ENCODE results near the gene P2RY14. TPM values are rescaled to one million over a fixed set of nuclear protein-coding genes. Genes with fewer than 3 reads are reported as not detected.

P2RY14 gene
- total and polyA plus RNA-seq, 5 donors from 2014 or later, result 0.28 to 1.2 (median 0.91) TPM; not detected in 1

DNA sequence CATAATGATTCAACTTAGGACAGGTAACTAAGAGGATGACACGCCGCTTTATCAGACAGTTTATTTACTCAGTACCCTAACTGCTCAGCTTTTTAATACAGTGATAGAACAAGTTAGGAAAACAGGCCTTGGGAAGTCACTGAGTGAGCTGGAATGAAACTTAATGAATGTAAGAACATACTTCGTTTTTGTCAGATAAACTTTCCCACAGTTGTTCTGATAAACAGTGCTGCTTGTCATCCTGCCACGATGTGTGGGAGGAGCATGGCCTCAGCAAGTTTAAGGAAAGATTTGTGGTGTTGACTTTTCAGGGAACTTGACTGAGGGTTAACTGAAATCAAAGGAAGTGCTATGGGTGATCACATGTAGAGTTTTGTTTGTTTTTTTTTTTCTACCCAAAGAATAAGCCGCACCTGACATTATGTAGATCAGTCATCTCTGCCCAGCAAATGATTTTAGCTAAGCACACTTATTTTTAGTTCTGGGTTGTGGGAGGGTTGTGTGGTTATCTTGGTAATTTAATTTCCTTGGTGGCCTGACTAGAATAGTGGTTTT is 5.6 kb upstream of the P2RY14 start:
- Histone ChIP-seq H3K36me3 (ENCODE audit: control insufficient read depth, insufficient read depth, low read length) (no peaks in the 10 kb centered on the region), H3K4me1 (ENCODE audit: control insufficient read depth, insufficient read depth, low read length, poor library complexity, severe bottlenecking) (no peaks in the 10 kb centered on the region), H3K27me3 (ENCODE audit: control insufficient read depth, insufficient read depth, low read length) (peaks cover 2% of the 10 kb centered on the region), H3K9me3 (ENCODE audit: control insufficient read depth in 2 of 2, low read length in 2 of 2) (no peaks in the 10 kb centered on the region), H3K27ac (ENCODE audit: insufficient read depth, low read length, poor library complexity, severe bottlenecking) (no peak overlapping the region), H3K4me3 (ENCODE audit: low read depth, low read length) (no peak overlapping the region)
- ATAC-seq (ENCODE audit: low read depth in 2 of 2) (no peak), DNase-seq (peak in 1 of 3 donors; percentile 53)
- H3K36me3 Mint-ChIP-seq, result no peaks in the 10 kb centered on the region
- no peak overlapping the region for H3K4me3 Mint-ChIP-seq
- peak overlapping the region in 1 of 3 donors; percentile 58 for H3K27ac Mint-ChIP-seq
- no peaks in the 10 kb centered on the region for H3K9me3 Mint-ChIP-seq
- peaks cover 14% of the 10 kb centered on the region for H3K27me3 Mint-ChIP-seq
- H3K4me1 Mint-ChIP-seq, result peaks cover 0 to under 1% (median 0%) of the 10 kb centered on the region in 4 donors

DNA sequence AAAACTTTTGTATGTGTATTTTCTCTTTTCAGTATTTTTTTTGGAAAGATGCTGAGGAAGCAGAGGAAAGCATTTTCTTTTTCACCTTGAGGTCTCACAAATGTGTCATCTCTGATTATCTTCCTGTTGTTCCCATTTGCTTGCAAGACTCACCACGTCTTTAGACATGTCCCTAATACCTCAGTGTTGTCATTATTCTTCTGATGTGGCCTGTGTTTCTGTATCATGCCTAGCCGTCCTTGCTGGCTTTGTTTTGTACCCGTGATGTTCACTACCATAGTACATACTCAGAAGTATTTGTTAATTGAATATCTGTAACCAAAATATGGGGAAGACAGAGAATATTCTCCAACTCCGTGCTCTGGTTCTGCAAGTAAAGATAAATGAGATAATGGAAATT is 5.0 kb upstream of the P2RY14 start:
- no peak overlapping the region for H3K27ac ChIP-seq (ENCODE audit: insufficient read depth, low read length, poor library complexity, severe bottlenecking)
- H3K27me3 ChIP-seq (ENCODE audit: control insufficient read depth, insufficient read depth, low read length), result peaks cover 2% of the 10 kb centered on the region
- H3K27ac Mint-ChIP-seq, result no peak overlapping the region
- DNase-seq, result no peak
- no peaks in the 10 kb centered on the region for H3K9me3 ChIP-seq (ENCODE audit: control insufficient read depth in 2 of 2, low read length in 2 of 2)
- no peaks in the 10 kb centered on the region for H3K36me3 Mint-ChIP-seq
- no peak overlapping the region for H3K4me3 ChIP-seq (ENCODE audit: low read depth, low read length)
- no peak overlapping the region for H3K4me3 Mint-ChIP-seq
- H3K36me3 ChIP-seq (ENCODE audit: control insufficient read depth, insufficient read depth, low read length), result no peaks in the 10 kb centered on the region
- no peak for ATAC-seq (ENCODE audit: low read depth in 2 of 2)
- no peaks in the 10 kb centered on the region for H3K4me1 ChIP-seq (ENCODE audit: control insufficient read depth, insufficient read depth, low read length, poor library complexity, severe bottlenecking)
- H3K9me3 Mint-ChIP-seq, result no peaks in the 10 kb centered on the region
- H3K4me1 Mint-ChIP-seq, result peaks cover 0 to 5% (median 1%) of the 10 kb centered on the region in 4 donors
- H3K27me3 Mint-ChIP-seq, result peaks cover 10% of the 10 kb centered on the region

DNA sequence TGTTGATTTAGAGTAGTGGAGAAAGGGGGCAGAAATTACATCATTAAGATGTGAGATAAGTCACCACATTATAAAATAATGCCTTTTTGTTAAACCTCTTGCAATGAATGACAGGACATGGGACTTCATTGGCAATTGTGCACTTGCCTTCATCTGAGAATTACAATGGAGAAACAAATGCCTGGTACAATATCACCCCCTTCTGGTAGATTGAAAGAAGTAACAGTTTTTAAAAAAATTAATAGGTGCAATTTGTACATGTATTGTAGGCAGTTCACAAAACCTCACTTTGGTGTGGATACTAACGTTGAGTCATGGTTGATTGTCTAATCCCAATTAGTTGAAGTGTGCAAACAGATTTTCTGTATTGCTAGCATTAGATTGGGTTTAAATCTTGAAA is 4.6 kb upstream of the P2RY14 start:
- H3K27me3 ChIP-seq (ENCODE audit: control insufficient read depth, insufficient read depth, low read length), result peaks cover 2% of the 10 kb centered on the region
- H3K27ac ChIP-seq (ENCODE audit: insufficient read depth, low read length, poor library complexity, severe bottlenecking), result no peak overlapping the region

DNA sequence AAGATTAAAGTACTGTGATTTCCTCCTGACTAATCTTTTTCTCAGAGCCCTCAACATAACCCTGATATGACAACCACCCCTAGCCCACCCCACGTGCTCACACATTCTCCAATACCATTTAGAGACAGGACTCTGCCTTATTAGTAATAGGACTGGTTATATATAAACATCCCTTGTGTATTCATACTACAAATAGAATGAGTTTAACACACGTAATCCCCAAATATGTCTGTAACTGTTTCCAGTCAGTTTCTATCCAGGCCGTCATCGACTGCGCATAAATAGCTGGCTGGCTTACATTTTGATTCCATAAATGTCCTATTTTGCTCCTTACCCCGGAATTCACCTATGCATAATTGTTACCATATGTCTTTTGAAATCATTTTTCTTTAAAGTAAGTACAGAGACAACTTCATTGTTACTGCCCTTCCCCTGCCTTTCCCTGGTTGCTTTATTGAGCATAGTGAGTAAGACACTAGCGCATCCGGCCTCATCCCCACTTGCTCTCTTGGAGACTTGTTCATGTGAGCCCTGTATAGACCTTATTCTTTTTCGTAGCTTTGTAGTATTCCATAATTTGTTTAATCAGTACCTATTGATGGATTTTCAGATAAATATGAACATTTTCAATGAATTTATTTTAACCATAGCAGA is 3.5 kb upstream of the P2RY14 start:
- Mint-ChIP-seq H3K9me3 (no peaks in the 10 kb centered on the region), H3K27me3 (peaks cover 6% of the 10 kb centered on the region), H3K27ac (no peak overlapping the region), H3K36me3 (no peaks in the 10 kb centered on the region), H3K4me1 (peaks cover 0 to 10% (median 3%) of the 10 kb centered on the region in 4 donors), H3K4me3 (no peak overlapping the region)
- Histone ChIP-seq H3K27me3 (ENCODE audit: control insufficient read depth, insufficient read depth, low read length) (peaks cover 2% of the 10 kb centered on the region), H3K4me3 (ENCODE audit: low read depth, low read length) (no peak overlapping the region), H3K27ac (ENCODE audit: insufficient read depth, low read length, poor library complexity, severe bottlenecking) (no peak overlapping the region), H3K36me3 (ENCODE audit: control insufficient read depth, insufficient read depth, low read length) (no peaks in the 10 kb centered on the region), H3K4me1 (ENCODE audit: control insufficient read depth, insufficient read depth, low read length, poor library complexity, severe bottlenecking) (peaks cover 2% of the 10 kb centered on the region), H3K9me3 (ENCODE audit: control insufficient read depth in 2 of 2, low read length in 2 of 2) (no peaks in the 10 kb centered on the region)
- no peak for ATAC-seq (ENCODE audit: low read depth in 2 of 2)
- DNase-seq, result no peak

More for the DNA sequence above, 4.6 kb upstream of the P2RY14 start:
- H3K9me3 Mint-ChIP-seq, result no peaks in the 10 kb centered on the region
- Histone ChIP-seq H3K9me3 (ENCODE audit: control insufficient read depth in 2 of 2, low read length in 2 of 2) (no peaks in the 10 kb centered on the region), H3K36me3 (ENCODE audit: control insufficient read depth, insufficient read depth, low read length) (no peaks in the 10 kb centered on the region), H3K4me1 (ENCODE audit: control insufficient read depth, insufficient read depth, low read length, poor library complexity, severe bottlenecking) (no peaks in the 10 kb centered on the region), H3K4me3 (ENCODE audit: low read depth, low read length) (no peak overlapping the region)
- H3K27ac Mint-ChIP-seq, result no peak overlapping the region
- ATAC-seq (ENCODE audit: low read depth in 2 of 2) (peak; percentile 43 to 49), DNase-seq (peak in 2 of 3 donors; percentile 64 to 79)
- H3K4me3 Mint-ChIP-seq, result no peak overlapping the region
- peaks cover 10% of the 10 kb centered on the region for H3K27me3 Mint-ChIP-seq
- H3K4me1 Mint-ChIP-seq, result peaks cover 0 to 8% (median 2%) of the 10 kb centered on the region in 4 donors
- H3K36me3 Mint-ChIP-seq, result no peaks in the 10 kb centered on the region

DNA sequence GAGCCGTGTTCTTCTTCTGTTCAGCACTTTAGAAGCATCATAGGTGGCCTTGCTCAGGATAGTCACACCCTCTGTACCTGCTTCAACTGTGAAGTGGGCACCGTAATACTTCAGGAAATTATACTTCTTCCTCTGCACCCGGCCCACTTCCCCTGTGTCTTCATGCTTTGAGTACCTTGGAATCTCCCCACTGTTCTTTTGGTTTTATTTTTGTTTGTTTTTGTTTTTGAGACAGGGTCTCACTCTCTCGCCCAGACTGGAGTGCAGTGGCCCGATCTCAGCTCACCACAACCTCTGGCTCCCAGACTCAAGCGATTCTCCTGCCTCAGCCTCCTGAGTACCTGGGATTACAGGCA is 1.7 kb downstream of the P2RY14 start:
- no peaks in the 10 kb centered on the region for H3K36me3 Mint-ChIP-seq
- peak overlapping the region in 2 of 3 donors; percentile 10 to 69 for H3K27ac Mint-ChIP-seq
- Histone ChIP-seq H3K27ac (ENCODE audit: insufficient read depth, low read length, poor library complexity, severe bottlenecking) (no peak overlapping the region), H3K4me1 (ENCODE audit: control insufficient read depth, insufficient read depth, low read length, poor library complexity, severe bottlenecking) (peaks cover 6% of the 10 kb centered on the region), H3K36me3 (ENCODE audit: control insufficient read depth, insufficient read depth, low read length) (no peaks in the 10 kb centered on the region), H3K4me3 (ENCODE audit: low read depth, low read length) (peak overlapping the region; percentile 27), H3K9me3 (ENCODE audit: control insufficient read depth in 2 of 2, low read length in 2 of 2) (no peaks in the 10 kb centered on the region), H3K27me3 (ENCODE audit: control insufficient read depth, insufficient read depth, low read length) (no peaks in the 10 kb centered on the region)
- peak; percentile 50 to 59 for ATAC-seq (ENCODE audit: low read depth in 2 of 2)
- DNase-seq, result peak in 1 of 3 donors; percentile 31
- H3K9me3 Mint-ChIP-seq, result peaks cover 0 to 1% (median 0%) of the 10 kb centered on the region in 7 donors
- peaks cover 0 to 19% (median 11%) of the 10 kb centered on the region in 4 donors for H3K4me1 Mint-ChIP-seq
- H3K4me3 Mint-ChIP-seq, result peak overlapping the region in 3 of 4 donors; percentile 26 to 64 (median 52)
- no peaks in the 10 kb centered on the region for H3K27me3 Mint-ChIP-seq

DNA sequence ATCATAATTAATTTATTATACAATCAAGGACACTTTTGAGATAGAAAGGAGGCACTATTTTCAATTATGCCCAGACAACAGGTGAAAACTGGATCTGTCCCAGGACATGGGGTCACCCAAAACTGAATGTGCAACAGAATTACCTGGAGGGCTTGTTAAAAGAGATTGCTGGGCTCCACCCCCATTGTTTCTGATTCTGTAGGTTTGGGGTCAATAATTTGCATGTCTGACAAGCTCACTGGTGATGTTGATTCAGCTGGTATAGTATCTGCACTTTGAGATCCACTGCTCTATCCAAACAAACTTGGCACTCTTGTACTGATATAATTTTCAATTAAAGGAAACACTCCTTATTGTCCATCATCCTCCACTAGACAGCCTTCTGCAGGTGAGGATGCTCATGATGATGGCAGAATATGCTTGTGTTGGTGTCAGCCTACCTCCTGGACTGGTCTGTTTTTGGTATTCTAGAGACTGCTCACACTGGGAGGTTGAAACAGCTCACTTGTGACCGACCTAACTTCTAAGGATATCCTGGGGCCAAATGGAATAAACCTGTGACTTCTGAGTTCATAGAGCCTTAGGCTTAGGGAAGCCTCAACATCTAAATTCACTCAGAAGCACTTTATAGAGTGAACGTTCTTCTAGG is 2.2 kb downstream of the P2RY14 start:
- DNase-seq, result no peak
- H3K4me1 ChIP-seq (ENCODE audit: control insufficient read depth, insufficient read depth, low read length, poor library complexity, severe bottlenecking), result peaks cover 6% of the 10 kb centered on the region
- H3K4me1 Mint-ChIP-seq, result peaks cover 0 to 19% (median 11%) of the 10 kb centered on the region in 4 donors
- no peak for ATAC-seq (ENCODE audit: low read depth in 2 of 2)
- peak overlapping the region; percentile 27 for H3K4me3 ChIP-seq (ENCODE audit: low read depth, low read length)
- H3K27me3 Mint-ChIP-seq, result no peaks in the 10 kb centered on the region
- H3K36me3 Mint-ChIP-seq, result no peaks in the 10 kb centered on the region
- H3K27me3 ChIP-seq (ENCODE audit: control insufficient read depth, insufficient read depth, low read length), result no peaks in the 10 kb centered on the region
- H3K4me3 Mint-ChIP-seq, result no peak overlapping the region
- H3K27ac ChIP-seq (ENCODE audit: insufficient read depth, low read length, poor library complexity, severe bottlenecking), result no peak overlapping the region
- H3K9me3 ChIP-seq (ENCODE audit: control insufficient read depth in 2 of 2, low read length in 2 of 2), result no peaks in the 10 kb centered on the region
- H3K27ac Mint-ChIP-seq, result peak overlapping the region in 2 of 3 donors; percentile 10 to 69
- H3K9me3 Mint-ChIP-seq, result peaks cover 0 to 1% (median 0%) of the 10 kb centered on the region in 7 donors
- H3K36me3 ChIP-seq (ENCODE audit: control insufficient read depth, insufficient read depth, low read length), result no peaks in the 10 kb centered on the region

DNA sequence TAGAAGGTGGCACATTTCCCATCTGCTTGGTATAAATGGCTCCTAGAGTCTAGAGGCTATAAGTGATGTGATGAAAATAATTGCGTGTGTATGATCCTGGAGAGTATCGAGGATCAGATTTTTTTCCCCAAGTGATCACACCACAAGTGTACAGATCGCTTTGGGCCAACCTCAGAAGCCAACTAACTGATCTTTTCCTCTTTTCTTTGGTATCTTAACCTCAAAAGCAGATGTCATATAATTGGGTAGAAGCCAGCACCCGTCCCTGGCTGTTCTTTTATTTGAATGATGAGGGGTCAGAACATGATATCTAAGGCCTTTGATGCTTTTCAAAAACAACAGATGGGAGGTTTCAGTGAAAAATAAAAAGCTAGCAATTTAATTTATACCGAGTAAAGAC is 3.3 kb downstream of the P2RY14 start:
- no peak overlapping the region for H3K4me3 ChIP-seq (ENCODE audit: low read depth, low read length)
- H3K4me1 Mint-ChIP-seq, result peaks cover 0 to 19% (median 11%) of the 10 kb centered on the region in 4 donors
- H3K27ac ChIP-seq (ENCODE audit: insufficient read depth, low read length, poor library complexity, severe bottlenecking), result no peak overlapping the region
- no peaks in the 10 kb centered on the region for H3K36me3 ChIP-seq (ENCODE audit: control insufficient read depth, insufficient read depth, low read length)
- no peaks in the 10 kb centered on the region for H3K27me3 ChIP-seq (ENCODE audit: control insufficient read depth, insufficient read depth, low read length)
- no peaks in the 10 kb centered on the region for H3K27me3 Mint-ChIP-seq
- peak overlapping the region in 1 of 3 donors; percentile 72 for H3K27ac Mint-ChIP-seq
- H3K4me1 ChIP-seq (ENCODE audit: control insufficient read depth, insufficient read depth, low read length, poor library complexity, severe bottlenecking), result peaks cover 6% of the 10 kb centered on the region
- ATAC-seq (ENCODE audit: low read depth in 2 of 2), result no peak
- H3K9me3 ChIP-seq (ENCODE audit: control insufficient read depth in 2 of 2, low read length in 2 of 2), result no peaks in the 10 kb centered on the region
- peaks cover 0 to 1% (median 0%) of the 10 kb centered on the region in 7 donors for H3K9me3 Mint-ChIP-seq
- no peak overlapping the region for H3K4me3 Mint-ChIP-seq
- no peak for DNase-seq
- no peaks in the 10 kb centered on the region for H3K36me3 Mint-ChIP-seq
